ENCODE results near the gene RANGRF. TPM values are rescaled to one million over a fixed set of nuclear protein-coding genes. Genes with fewer than 3 reads are reported as not detected.
"Not testable (repeated sequence)": the region's sequence is repeated elsewhere in the genome, so short reads cannot be mapped to it uniquely, and the experiment has no call there.

RANGRF gene
- total RNA-seq, 1 donor from 2014 or later, result 31.0 TPM

DNA sequence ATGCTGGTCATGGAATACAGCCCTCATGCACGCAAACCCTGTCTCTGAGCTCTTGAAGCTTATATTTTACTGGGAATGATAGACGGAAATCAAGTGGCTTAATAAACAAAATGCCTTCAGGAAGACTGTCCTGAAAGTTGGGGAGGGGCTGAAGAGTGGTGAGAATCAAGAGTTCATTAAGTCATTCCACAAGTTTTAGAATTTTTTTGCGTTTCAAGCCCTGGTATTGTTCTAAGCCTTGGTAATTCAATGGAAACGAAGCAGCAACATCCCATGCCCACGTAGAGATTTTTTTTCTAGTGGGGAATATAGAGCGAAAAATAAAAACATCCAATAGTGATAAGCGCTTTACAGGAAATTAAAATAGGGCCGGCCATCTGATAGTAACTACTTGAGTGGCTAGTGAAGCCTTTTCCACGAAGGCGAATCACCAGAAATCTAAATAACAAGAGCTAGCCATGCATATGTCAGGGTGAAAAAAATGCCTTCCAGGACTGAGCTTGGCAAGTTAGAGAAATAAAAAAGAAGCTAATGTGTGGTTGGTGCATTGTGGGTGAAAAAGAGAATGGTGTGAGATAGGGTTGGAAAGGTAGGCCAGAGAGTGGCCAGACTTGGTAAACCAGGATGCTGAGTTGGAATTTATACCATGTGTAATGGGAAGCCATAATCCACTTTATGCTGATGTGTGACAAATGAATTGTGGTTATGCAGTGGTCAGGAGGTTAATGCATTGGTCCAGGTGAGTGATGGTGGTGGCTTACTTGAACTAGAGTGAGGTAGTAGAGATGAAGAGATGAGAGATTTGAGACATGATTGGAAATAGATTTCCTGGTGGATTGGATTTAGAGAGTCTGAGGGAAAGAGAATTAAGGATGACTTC, 38.6 kb upstream of the RANGRF start:
- DNase-seq, result no peak
- H3K4me1 ChIP-seq, result peaks cover 21% of the 10 kb centered on the region
- no peaks in the 10 kb centered on the region for H3K27me3 ChIP-seq
- peak overlapping the region; percentile 96 for H3K4me3 ChIP-seq
- intact Hi-C loops (cut with DNase I), result no loop called here
- TF ChIP-seq, protein P1, sequence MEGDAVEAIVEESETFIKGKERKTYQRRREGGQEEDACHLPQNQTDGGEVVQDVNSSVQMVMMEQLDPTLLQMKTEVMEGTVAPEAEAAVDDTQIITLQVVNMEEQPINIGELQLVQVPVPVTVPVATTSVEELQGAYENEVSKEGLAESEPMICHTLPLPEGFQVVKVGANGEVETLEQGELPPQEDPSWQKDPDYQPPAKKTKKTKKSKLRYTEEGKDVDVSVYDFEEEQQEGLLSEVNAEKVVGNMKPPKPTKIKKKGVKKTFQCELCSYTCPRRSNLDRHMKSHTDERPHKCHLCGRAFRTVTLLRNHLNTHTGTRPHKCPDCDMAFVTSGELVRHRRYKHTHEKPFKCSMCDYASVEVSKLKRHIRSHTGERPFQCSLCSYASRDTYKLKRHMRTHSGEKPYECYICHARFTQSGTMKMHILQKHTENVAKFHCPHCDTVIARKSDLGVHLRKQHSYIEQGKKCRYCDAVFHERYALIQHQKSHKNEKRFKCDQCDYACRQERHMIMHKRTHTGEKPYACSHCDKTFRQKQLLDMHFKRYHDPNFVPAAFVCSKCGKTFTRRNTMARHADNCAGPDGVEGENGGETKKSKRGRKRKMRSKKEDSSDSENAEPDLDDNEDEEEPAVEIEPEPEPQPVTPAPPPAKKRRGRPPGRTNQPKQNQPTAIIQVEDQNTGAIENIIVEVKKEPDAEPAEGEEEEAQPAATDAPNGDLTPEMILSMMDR (IDR thresholded peaks at IDR 0.05), result no peak
- H3K36me3 ChIP-seq, result peaks cover 16% of the 10 kb centered on the region
- ATAC-seq, result no peak
- H3K9me3 ChIP-seq, result no peaks in the 10 kb centered on the region
- H3K27ac ChIP-seq, result peak overlapping the region; percentile 98

DNA sequence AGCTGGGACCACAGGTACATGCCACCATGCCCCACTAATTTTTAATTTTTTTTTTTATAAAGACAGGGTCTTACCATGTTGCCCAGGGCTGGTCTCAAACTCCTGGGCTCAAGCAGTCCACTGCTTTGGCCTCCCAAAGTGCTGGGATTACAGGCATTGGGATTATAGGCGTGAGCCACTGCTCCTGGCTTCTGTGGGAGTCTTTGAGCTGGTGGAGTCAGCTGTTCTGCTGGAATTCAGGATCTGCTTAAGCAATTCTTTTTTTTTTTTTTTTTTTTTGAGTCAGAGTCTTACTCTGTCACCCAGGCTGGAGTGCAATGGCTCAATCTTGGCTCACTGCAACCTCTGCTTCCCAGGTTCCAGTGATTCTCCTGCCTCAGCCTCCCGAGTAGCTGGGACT, 37.1 kb upstream of the RANGRF start:
- H3K4me3 ChIP-seq; intact Hi-C loops (cut with DNase I); H3K27ac ChIP-seq; H3K9me3 ChIP-seq; ATAC-seq; DNase-seq; H3K27me3 ChIP-seq: not testable (repeated sequence)
- Histone ChIP-seq H3K36me3 (peaks cover 23% of the 10 kb centered on the region), H3K4me1 (peaks cover 19% of the 10 kb centered on the region)

DNA sequence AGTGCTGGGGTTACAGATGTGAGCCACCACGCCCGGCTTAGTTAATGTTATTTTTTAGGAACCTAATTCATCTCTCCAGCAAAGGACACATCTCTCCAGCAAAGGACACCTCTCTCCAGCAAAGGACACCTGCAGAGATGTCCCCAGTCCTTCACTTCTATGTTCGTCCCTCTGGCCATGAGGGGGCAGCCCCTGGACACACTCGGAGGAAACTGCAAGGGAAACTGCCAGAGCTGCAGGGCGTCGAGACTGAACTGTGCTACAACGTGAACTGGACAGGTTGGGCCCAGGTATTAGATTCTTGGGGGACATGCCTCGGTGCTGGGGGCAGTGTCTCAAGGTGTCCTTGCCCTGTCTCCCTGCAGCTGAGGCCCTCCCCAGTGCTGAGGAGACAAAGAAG, 34.7 kb upstream of the RANGRF start:
- DNase-seq, result no peak
- ATAC-seq, result peak; percentile 24
- Histone ChIP-seq H3K9me3 (no peaks in the 10 kb centered on the region), H3K27ac (no peak overlapping the region), H3K4me3 (no peak overlapping the region), H3K27me3 (no peaks in the 10 kb centered on the region), H3K36me3 (peaks cover 39% of the 10 kb centered on the region), H3K4me1 (peaks cover 9% of the 10 kb centered on the region)
- TF ChIP-seq, protein P1 (IDR thresholded peaks at IDR 0.05), result no peak
- intact Hi-C loops (cut with DNase I), result no loop called here

DNA sequence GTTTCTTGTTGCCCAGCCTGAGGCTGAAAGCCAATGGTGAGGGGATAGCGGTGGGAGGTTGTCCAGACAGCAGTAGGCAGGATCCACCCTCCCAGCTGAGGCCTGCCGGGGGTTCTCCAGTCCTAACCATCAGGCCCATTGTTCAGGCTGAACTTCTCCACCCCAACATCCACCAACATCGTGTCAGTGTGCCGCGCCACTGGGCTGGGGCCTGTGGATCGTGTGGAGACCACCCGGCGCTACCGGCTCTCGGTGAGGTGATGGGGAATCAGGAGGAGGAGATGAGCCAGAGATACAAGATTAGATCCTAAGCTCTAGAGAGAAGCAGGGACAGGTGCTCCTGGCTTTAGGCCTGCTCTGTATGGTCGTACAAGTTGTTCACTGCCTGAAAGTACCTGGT, 33.6 kb upstream of the RANGRF start:
- no peak overlapping the region for H3K4me3 ChIP-seq
- TF ChIP-seq, protein P1 (IDR thresholded peaks at IDR 0.05), result no peak
- ATAC-seq, result no peak

DNA sequence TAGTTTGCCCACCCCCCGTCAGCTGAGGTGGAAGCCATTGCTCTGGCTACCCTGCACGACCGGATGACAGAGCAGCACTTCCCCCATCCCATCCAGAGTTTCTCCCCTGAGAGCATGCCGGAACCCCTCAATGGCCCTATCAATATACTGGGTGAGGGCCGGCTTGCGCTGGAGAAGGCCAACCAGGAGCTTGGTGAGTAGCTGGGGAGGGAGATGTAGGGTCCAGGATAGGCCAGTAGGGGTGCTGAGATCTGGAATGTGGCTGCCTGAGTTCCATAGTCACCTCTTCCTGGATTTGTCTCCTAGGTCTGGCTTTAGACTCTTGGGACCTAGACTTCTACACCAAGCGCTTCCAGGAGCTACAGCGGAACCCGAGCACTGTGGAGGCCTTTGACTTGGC, 33.0 kb upstream of the RANGRF start:
- Histone ChIP-seq H3K27me3 (no peaks in the 10 kb centered on the region), H3K27ac (no peak overlapping the region), H3K36me3 (peaks cover 45% of the 10 kb centered on the region), H3K4me3 (no peak overlapping the region), H3K9me3 (no peaks in the 10 kb centered on the region), H3K4me1 (no peaks in the 10 kb centered on the region)
- intact Hi-C loops (cut with DNase I), result no loop called here
- DNase-seq (no peak), ATAC-seq (no peak)
- TF ChIP-seq, protein P1 (IDR thresholded peaks at IDR 0.05), result no peak

More for the DNA sequence above, 33.6 kb upstream of the RANGRF start:
- Histone ChIP-seq H3K27me3 (no peaks in the 10 kb centered on the region), H3K9me3 (no peaks in the 10 kb centered on the region), H3K4me1 (peaks cover 4% of the 10 kb centered on the region), H3K27ac (no peak overlapping the region), H3K36me3 (peaks cover 39% of the 10 kb centered on the region)
- intact Hi-C loops (cut with DNase I), result no loop called here
- no peak for DNase-seq

GRCh38 chr17:8256291-8256690, 32.2 kb upstream of the RANGRF start:
- Histone ChIP-seq H3K27ac (no peak overlapping the region), H3K36me3 (peaks cover 50% of the 10 kb centered on the region), H3K4me1 (no peaks in the 10 kb centered on the region), H3K4me3 (no peak overlapping the region), H3K9me3 (no peaks in the 10 kb centered on the region), H3K27me3 (no peaks in the 10 kb centered on the region)
- ATAC-seq, result no peak
- intact Hi-C loops (cut with DNase I), result no loop called here
- DNase-seq, result no peak
- TF ChIP-seq, protein P1 (IDR thresholded peaks at IDR 0.05), result no peak
